ENCODE data around the gene CNTN2. TPM values are rescaled to one million over a fixed set of nuclear protein-coding genes. Genes with fewer than 3 reads are reported as not detected.

Gene CNTN2
- total RNA-seq, 2 experiments from 2014 or later = not detected

GRCh38 chr1:205071028-205071409 is 28.0 kb downstream of the CNTN2 start:
- Mint-ChIP-seq H3K9me3 (no peaks in the 10 kb centered on the region), H3K27ac (no peak overlapping the region), H3K27me3 (ENCODE audit: low read depth) (no peaks in the 10 kb centered on the region), H3K36me3 (ENCODE audit: low read depth) (no peaks in the 10 kb centered on the region), H3K4me3 (no peak overlapping the region), H3K4me1 (ENCODE audit: low read depth) (no peaks in the 10 kb centered on the region)
- DNase-seq = no peak
- intact Hi-C loops (cut with micrococcal nuclease) = no loop called here
- CTCF ChIA-PET = interaction anchor here (2.7 kb wide), 1 partner anchor 10 kb away, joined by 16 read pairs; no protein-coding TSS in a partner anchor

DNA sequence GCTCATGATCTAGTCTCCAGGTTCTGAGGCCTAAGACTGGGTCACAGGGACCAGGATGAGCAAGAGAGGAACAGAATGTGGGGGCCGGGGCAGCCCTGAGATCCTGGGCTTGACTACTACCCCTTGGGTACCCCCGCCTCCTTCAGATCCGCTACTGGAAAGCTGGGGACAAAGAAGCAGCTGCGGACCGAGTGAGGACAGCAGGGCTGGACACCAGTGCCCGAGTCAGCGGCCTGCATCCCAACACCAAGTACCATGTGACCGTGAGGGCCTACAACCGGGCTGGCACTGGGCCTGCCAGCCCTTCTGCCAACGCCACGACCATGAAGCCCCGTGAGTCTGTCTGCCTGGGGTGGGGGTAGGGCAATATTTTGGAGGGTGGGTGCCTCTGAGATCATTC is 28.8 kb downstream of the CNTN2 start:
- intact Hi-C loops (cut with micrococcal nuclease) = no loop called here
- H3K27me3 Mint-ChIP-seq (ENCODE audit: low read depth) = no peaks in the 10 kb centered on the region

DNA sequence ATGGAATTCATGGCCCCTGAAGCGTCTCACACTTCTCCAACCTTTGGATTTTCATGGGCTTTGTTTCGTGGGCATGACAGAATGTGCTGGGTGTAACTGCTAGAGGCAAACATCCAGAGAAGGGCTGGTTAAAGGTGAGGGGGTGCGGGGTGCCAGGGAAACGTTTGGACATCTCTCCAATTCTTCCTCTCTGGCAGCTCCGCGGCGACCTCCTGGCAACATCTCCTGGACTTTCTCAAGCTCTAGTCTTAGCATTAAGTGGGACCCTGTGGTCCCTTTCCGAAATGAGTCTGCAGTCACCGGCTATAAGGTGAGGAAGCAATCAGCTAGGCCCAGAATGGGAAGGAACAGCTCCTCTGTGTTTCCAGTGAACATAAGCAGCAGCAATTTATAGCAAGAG is 29.3 kb downstream of the CNTN2 start:
- H3K27ac Mint-ChIP-seq = no peak overlapping the region
- H3K36me3 Mint-ChIP-seq (ENCODE audit: low read depth) = no peaks in the 10 kb centered on the region
- no peaks in the 10 kb centered on the region for H3K27me3 Mint-ChIP-seq (ENCODE audit: low read depth)
- no peaks in the 10 kb centered on the region for H3K4me1 Mint-ChIP-seq (ENCODE audit: low read depth)
- DNase-seq = no peak
- H3K4me3 Mint-ChIP-seq = no peak overlapping the region
- CTCF ChIA-PET = interaction anchor here (0.8 to 1.1 kb wide), 2 partner anchors 11 to 184 kb away, joined by 3 to 4 read pairs; no protein-coding TSS in a partner anchor
- intact Hi-C loops (cut with micrococcal nuclease) = no loop called here
- H3K9me3 Mint-ChIP-seq = no peaks in the 10 kb centered on the region

More for the DNA sequence above, 28.8 kb downstream of the CNTN2 start:
- no peaks in the 10 kb centered on the region for H3K4me1 Mint-ChIP-seq (ENCODE audit: low read depth)
- no peaks in the 10 kb centered on the region for H3K36me3 Mint-ChIP-seq (ENCODE audit: low read depth)
- CTCF ChIA-PET = interaction anchor here (0.8 to 2.7 kb wide), 2 partner anchors 10 kb away, joined by 4 to 16 read pairs; no protein-coding TSS in a partner anchor
- H3K27ac Mint-ChIP-seq = no peak overlapping the region
- H3K9me3 Mint-ChIP-seq = no peaks in the 10 kb centered on the region
- no peak overlapping the region for H3K4me3 Mint-ChIP-seq
- DNase-seq = no peak

GRCh38 chr1:205072881-205073280 is 29.9 kb downstream of the CNTN2 start:
- no peaks in the 10 kb centered on the region for H3K4me1 Mint-ChIP-seq (ENCODE audit: low read depth)
- CTCF ChIA-PET = interaction anchor here (0.8 to 1.1 kb wide), 2 partner anchors 12 to 183 kb away, joined by 3 to 4 read pairs; no protein-coding TSS in a partner anchor
- H3K4me3 Mint-ChIP-seq = no peak overlapping the region
- DNase-seq = no peak
- H3K27me3 Mint-ChIP-seq (ENCODE audit: low read depth) = no peaks in the 10 kb centered on the region
- no peaks in the 10 kb centered on the region for H3K36me3 Mint-ChIP-seq (ENCODE audit: low read depth)
- intact Hi-C loops (cut with micrococcal nuclease) = no loop called here
- H3K9me3 Mint-ChIP-seq = no peaks in the 10 kb centered on the region
- H3K27ac Mint-ChIP-seq = no peak overlapping the region

DNA sequence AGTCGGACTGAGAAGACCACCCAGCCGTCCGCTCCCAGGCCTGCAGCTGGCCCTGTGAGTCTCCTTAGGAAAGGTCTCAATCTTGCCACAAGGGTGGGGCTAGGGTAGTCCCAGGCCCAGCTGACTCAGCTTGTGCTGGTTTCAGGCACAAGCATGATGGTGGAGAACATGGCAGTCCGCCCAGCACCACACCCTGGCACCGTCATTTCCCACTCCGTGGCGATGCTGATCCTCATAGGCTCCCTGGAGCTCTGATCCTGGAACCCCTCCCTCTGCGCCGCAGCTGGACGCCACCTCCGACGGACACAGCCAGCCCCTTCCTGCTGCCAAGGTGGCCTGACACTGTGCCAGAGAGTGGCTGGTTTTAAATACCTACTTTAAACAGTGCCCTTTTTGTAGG is 30.5 kb downstream of the CNTN2 start:
- no peaks in the 10 kb centered on the region for H3K27me3 Mint-ChIP-seq (ENCODE audit: low read depth)
- DNase-seq = no peak
- H3K4me1 Mint-ChIP-seq (ENCODE audit: low read depth) = no peaks in the 10 kb centered on the region
- intact Hi-C loops (cut with micrococcal nuclease) = no loop called here
- no peaks in the 10 kb centered on the region for H3K36me3 Mint-ChIP-seq (ENCODE audit: low read depth)
- H3K4me3 Mint-ChIP-seq = no peak overlapping the region
- CTCF ChIA-PET = no interaction called here
- no peaks in the 10 kb centered on the region for H3K9me3 Mint-ChIP-seq
- no peak overlapping the region for H3K27ac Mint-ChIP-seq

DNA sequence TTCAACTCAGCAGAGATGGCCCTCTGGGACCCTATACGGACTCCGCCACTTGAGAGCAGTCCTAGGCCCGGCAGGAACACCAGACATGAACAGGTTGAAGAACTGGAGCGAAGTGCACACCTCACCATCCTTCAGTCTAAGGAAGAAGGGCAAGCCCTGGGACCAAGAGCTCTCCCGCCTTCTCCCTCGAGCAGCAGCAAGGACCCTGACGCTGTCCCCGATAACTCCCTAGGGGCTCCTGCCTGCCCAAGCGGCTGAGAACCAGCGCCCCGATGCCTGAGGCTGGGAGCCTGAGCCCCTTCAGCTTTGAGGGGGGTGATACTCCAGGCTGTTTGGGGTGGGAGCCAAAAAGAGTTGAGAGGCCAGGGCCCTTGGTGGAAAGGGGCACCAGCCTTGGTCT is 31.1 kb downstream of the CNTN2 start:
- CTCF ChIA-PET = interaction anchor here (0.7 kb wide), 1 partner anchor 39 kb away, joined by 5 read pairs; no protein-coding TSS in a partner anchor
- no peaks in the 10 kb centered on the region for H3K36me3 Mint-ChIP-seq (ENCODE audit: low read depth)
- DNase-seq = no peak
- intact Hi-C loops (cut with micrococcal nuclease) = no loop called here
- no peaks in the 10 kb centered on the region for H3K27me3 Mint-ChIP-seq (ENCODE audit: low read depth)
- no peak overlapping the region for H3K4me3 Mint-ChIP-seq
- H3K9me3 Mint-ChIP-seq = no peaks in the 10 kb centered on the region
- H3K4me1 Mint-ChIP-seq (ENCODE audit: low read depth) = no peaks in the 10 kb centered on the region
- no peak overlapping the region for H3K27ac Mint-ChIP-seq

DNA sequence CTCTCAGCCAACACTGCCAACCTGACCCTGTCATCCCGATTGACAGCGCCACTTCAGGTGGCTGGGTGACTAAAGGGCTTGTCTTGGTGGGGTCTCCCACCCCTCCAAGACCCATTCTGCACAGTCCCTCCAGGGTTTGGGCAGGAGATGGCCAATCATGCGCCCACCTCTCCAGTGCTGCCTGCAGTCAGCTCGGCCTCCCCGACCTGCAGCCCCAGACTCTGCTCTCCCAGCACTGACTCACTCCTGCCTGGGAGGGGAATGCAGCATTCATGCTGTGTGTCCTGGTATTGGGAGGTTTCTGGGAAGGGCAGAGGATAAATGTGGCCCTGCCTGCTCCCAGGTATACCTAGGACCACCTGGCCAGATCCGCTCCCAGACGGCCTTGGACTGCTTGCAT is 31.5 kb downstream of the CNTN2 start:
- intact Hi-C loops (cut with micrococcal nuclease) = no loop called here
- no peak overlapping the region for H3K4me3 Mint-ChIP-seq
- DNase-seq = no peak
- no peaks in the 10 kb centered on the region for H3K27me3 Mint-ChIP-seq (ENCODE audit: low read depth)
- no peaks in the 10 kb centered on the region for H3K4me1 Mint-ChIP-seq (ENCODE audit: low read depth)
- H3K27ac Mint-ChIP-seq = no peak overlapping the region
- no peaks in the 10 kb centered on the region for H3K9me3 Mint-ChIP-seq
- CTCF ChIA-PET = interaction anchor here (0.7 kb wide), 1 partner anchor 39 kb away, joined by 5 read pairs; no protein-coding TSS in a partner anchor
- H3K36me3 Mint-ChIP-seq (ENCODE audit: low read depth) = no peaks in the 10 kb centered on the region

DNA sequence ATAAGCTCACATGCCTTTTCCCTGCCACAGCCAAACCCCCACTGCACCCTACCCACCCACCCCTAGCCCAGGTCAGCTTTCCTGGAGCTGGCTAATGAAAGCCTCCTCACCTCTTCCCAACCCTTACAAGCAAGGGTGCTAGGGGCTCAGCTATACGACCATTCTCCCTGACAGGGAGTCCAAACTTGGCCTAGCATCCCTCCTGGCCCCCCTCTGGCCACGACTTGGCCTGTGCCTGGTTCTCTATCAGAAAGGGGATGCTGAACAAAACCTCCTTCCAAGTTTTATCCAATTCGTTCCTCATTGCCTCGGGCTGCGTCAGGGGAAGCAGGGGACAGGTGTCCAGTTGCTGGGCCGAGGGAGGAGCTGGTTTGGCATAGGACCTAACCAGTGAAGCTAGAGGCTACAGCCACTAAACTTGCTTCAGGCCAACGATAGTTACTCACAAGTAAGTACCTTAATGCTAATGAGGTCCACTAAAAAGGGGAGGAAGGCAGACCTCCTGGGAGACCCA is 32.7 kb downstream of the CNTN2 start:
- intact Hi-C loops (cut with micrococcal nuclease) = no loop called here
- Mint-ChIP-seq H3K36me3 (ENCODE audit: low read depth) (no peaks in the 10 kb centered on the region), H3K27ac (no peak overlapping the region), H3K4me1 (ENCODE audit: low read depth) (no peaks in the 10 kb centered on the region), H3K9me3 (no peaks in the 10 kb centered on the region), H3K4me3 (no peak overlapping the region), H3K27me3 (ENCODE audit: low read depth) (no peaks in the 10 kb centered on the region)
- DNase-seq = no peak
- CTCF ChIA-PET = interaction anchor here (1.1 kb wide), 1 partner anchor 14 kb away, joined by 5 read pairs; no protein-coding TSS in a partner anchor

DNA sequence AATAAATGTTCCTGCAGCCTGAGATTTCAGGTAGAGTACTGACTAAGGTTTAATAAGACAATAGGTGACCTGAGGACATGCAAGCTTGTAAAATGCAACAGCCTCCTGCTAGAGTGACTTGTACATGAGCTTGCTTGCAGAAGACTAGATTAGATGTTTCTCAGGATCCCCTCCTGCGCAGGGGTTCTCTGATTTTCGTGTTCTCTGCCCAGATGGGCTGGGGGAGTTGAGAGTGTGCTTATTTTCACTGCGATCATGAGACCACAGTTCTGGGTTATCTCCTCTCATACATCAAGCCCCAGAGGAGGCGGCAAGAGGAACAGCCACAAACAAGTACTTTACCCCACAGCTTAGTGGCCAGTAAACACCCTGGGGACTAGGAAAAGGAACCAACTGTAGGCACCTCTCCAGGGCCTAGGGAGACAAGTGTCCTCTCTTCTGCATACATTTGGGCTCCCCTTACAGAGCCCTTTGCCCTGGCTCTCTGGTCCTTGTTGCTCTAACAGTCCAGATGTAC is 33.3 kb downstream of the CNTN2 start:
- CTCF ChIA-PET = interaction anchor here (1.1 kb wide), 1 partner anchor 15 kb away, joined by 5 read pairs; no protein-coding TSS in a partner anchor
- Mint-ChIP-seq H3K27me3 (ENCODE audit: low read depth) (no peaks in the 10 kb centered on the region), H3K9me3 (no peaks in the 10 kb centered on the region), H3K27ac (no peak overlapping the region), H3K4me3 (no peak overlapping the region), H3K36me3 (ENCODE audit: low read depth) (peaks cover 2% of the 10 kb centered on the region), H3K4me1 (ENCODE audit: low read depth) (no peaks in the 10 kb centered on the region)
- no peak for DNase-seq
- intact Hi-C loops (cut with micrococcal nuclease) = no loop called here

- Mint-ChIP-seq H3K36me3 (ENCODE audit: low read depth) (peaks cover 2% of the 10 kb centered on the region), H3K27ac (no peak overlapping the region), H3K4me1 (ENCODE audit: low read depth) (no peaks in the 10 kb centered on the region), H3K27me3 (ENCODE audit: low read depth) (no peaks in the 10 kb centered on the region), H3K9me3 (no peaks in the 10 kb centered on the region), H3K4me3 (no peak overlapping the region)
- no peak for DNase-seq
- intact Hi-C loops (cut with micrococcal nuclease) = no loop called here
- CTCF ChIA-PET = interaction anchor here (0.5 to 0.9 kb wide), 2 partner anchors 88 to 121 kb away, joined by 4 read pairs; no protein-coding TSS in a partner anchor
Observed at GRCh38 chr1:205077158-205077933, 34.3 kb downstream of the CNTN2 start.

- Mint-ChIP-seq H3K4me1 (ENCODE audit: low read depth) (no peaks in the 10 kb centered on the region), H3K9me3 (no peaks in the 10 kb centered on the region)
Observed at GRCh38 chr1:205077934-205078311, 34.9 kb downstream of the CNTN2 start.

DNA sequence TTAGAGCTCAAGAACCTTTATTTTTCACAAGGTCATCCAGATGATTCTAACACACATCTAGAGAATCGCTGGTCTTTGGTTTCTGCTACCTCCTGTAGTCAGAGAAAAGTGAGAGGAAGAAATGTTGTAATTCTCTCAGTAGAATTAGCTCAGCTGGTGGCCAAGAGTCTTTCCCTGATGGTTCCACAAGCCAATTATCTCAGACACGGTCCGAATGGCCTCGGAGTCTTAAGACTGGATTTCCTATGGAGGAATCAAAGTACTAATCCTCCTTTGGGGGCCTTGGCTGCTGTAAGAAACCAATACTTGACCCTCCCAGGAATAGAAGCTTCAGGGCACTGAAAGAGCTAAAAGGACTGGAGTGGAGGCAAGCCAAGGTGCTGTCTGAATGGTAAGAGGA is 39.4 kb downstream of the CNTN2 start:
- Mint-ChIP-seq H3K27ac (no peak overlapping the region), H3K4me3 (no peak overlapping the region), H3K36me3 (ENCODE audit: low read depth) (peaks cover 19% of the 10 kb centered on the region), H3K27me3 (ENCODE audit: low read depth) (no peaks in the 10 kb centered on the region), H3K9me3 (no peaks in the 10 kb centered on the region), H3K4me1 (ENCODE audit: low read depth) (no peaks in the 10 kb centered on the region)
- intact Hi-C loops (cut with micrococcal nuclease) = no loop called here
- CTCF ChIA-PET = interaction anchor here (1.1 to 2.1 kb wide), 2 partner anchors 19 to 21 kb away, joined by 3 to 12 read pairs; no protein-coding TSS in a partner anchor
- DNase-seq = no peak

More at GRCh38 chr1:205077934-205078311, 34.9 kb downstream of the CNTN2 start:
- H3K36me3 Mint-ChIP-seq (ENCODE audit: low read depth) = peaks cover 4% of the 10 kb centered on the region
- H3K27me3 Mint-ChIP-seq (ENCODE audit: low read depth) = no peaks in the 10 kb centered on the region
- no peak overlapping the region for H3K27ac Mint-ChIP-seq
- CTCF ChIA-PET = no interaction called here
- intact Hi-C loops (cut with micrococcal nuclease) = no loop called here
- no peak for DNase-seq
- H3K4me3 Mint-ChIP-seq = no peak overlapping the region
